Measurements from ENCODE around the gene ZFYVE16.

DNA sequence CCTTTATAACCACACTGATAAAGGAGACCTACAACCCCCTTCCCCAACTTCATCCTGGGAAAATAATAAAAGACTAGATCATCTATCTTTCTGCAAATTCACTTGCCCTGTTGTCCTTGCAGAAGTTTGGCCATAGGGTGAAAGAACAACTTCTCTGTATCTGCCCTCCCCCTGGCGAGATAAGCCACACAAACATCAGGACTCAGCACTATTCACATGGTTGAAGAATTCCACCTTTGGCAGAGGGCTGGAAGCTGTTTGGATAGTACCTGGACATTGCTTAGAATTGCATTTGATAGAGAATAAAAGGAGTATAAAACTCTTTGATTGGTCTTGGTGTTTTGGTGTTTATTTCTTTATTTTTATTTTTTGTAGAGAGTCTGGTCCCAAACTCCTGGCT is 97.0 kb downstream of the ZFYVE16 start:
- TF ChIP-seq MXI1 (IDR thresholded peaks at IDR 0.05; ENCODE audit: borderline replicate concordance, low read depth, low read length): no peak
- TF ChIP-seq CHCHD3 (CRISPR knock-in tag; IDR thresholded peaks at IDR 0.05): no peak
- no peak for TF ChIP-seq RAD21 (CRISPR knock-in tag; IDR thresholded peaks at IDR 0.05)
- no peak for TF ChIP-seq ZNF3 (CRISPR knock-in tag; IDR thresholded peaks at IDR 0.05)
- no peak for TF ChIP-seq RBFOX2 (IDR thresholded peaks at IDR 0.05; ENCODE audit: low read depth, low read length)
- TF ChIP-seq, protein P1, sequence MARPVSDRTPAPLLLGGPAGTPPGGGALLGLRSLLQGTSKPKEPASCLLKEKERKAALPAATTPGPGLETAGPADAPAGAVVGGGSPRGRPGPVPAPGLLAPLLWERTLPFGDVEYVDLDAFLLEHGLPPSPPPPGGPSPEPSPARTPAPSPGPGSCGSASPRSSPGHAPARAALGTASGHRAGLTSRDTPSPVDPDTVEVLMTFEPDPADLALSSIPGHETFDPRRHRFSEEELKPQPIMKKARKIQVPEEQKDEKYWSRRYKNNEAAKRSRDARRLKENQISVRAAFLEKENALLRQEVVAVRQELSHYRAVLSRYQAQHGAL (CRISPR knock-in tag; IDR thresholded peaks at IDR 0.05; ENCODE audit: not compliant biosample characterization): no peak
- TF ChIP-seq KAT8 (CRISPR knock-in tag; IDR thresholded peaks at IDR 0.05): no peak
